Stimulated activated CD4-positive, alpha-beta T cell treated with anti-CD3 and anti-CD28 coated beads, Interleukin-12 subunit alpha, Interleukin-12 subunit beta, amount 100 ng/mL, for 24 hours (primary cell): ENCODE measurements around the gene BCR.

Experiments used
- DNase-seq, 2 experiments: peaks; one replicate each; pipeline ENCODE4 v3.0.0-alpha.2; 2020; ENCODE audit warnings: low read depth in 2 of 2

BCR gene

GRCh38 chr22:23276656-23277582 lies 96.6 kb downstream of the BCR start:
- no peak for DNase-seq

GRCh38 chr22:23277583-23278295 lies 97.4 kb downstream of the BCR start:
- no peak for DNase-seq

DNA sequence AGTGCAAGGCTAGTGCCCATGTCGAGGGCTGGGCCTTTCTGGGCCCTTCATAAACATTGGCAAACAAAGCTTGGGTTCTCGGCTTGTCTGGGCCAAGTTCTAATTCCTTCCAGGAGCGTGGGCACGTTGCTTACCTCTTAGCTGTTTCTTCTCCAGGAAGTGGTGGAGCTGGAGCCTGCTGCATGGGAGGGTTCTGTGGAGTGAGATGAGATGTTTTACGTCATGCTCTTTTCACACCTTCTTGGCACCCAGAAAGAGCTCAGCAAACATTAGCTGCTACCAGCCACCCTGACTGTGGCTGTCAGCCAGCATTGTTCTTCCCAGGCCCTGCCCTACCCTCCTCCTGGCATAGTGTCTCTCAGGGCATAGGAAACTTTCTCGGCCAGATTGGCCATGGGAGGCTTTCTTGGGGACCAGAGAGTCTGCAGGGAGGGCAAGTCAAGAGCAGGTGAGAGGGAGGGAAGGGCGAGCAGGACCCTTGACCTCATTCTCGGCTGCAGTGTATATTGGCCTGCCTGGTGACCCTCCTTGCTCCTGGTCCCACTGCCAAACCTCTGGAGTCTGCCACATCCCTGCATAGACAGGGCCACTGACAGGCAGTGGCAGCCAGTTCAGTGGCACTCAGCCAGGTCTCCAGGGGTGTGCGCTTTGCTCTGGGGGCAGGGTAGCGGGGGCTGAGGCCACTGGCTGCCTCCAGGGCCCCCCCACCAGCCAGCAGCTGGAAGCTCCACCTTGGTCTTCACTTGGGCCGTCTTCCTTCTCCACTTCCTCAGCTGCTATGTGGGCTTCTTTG lies 98.8 kb downstream of the BCR start:
- no peak for DNase-seq

DNA sequence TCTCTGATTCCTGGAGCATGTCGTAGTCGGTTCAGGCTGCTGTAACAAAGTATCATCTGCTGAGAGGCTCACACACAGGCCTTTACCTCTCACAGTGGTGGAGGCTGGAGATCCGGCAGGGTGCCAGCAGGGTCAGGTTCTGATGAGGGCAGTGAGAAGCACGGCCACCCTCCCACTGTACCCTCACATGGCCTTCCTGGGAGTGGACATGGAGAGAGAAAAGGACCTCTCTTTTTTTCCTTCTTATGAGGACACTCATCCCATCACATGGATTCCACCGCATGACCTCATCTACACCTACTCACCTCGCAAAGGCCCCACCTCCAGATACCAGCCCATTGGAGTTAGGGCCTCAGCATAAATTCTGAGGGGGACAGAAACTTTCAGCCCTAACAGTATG lies 99.5 kb downstream of the BCR start:
- DNase-seq: no peak

- no peak for DNase-seq
These were observed 100.2 kb downstream of the BCR start for GRCh38 chr22:23280356-23281052.

DNA sequence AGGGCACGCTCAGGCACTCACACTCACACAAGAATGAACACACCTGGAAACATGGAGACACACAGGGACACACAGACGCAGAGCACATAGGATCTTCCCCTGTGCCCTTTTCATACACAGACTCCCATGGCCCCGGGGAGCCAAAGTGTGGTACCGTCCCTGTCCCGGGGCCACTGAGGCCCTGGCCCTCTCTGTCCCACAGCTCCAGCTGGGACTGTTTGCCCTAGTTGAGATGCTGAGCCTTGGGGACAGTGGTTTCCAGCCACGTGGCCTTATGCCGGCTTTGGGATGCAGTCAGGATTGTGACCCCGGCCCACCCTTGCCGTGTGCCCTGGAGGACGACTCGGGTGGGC lies 100.7 kb downstream of the BCR start:
- DNase-seq: no peak

DNA sequence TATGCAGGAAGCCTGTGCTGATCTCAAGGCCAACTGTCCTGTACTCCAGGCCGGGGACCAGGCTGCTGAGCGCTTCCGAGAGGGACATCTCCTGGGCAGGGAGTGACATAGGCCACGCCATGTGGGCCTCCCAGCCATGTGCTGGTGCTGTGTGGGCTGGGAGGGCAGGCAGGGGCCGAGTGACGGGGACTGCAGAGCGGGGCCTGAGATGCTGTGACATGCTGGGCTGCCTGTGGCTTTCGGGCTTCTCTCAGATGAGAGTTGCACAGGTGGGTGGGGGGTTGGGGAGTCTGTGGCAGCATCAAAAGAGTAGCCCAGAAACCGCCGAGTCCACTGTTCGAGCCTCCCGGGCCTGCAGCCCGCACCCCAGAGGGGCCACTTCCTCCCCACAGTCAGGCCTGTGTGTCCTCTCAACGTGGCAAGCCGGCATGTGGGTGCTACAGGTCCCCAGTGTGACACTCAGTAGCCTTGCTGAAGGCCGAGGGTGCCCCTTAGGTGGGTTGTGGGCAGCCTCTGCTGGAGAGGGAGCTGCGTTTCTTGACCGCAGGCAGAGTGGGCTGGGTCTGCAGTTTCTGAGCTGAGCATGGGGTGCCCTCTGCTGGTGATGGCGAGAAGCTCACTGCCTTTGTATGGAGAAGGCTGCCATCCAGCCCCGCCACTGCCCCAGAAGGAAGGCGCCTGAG lies 101.2 kb downstream of the BCR start:
- peak; percentile 45 to 81 for DNase-seq

GRCh38 chr22:23282089-23282501 lies 101.8 kb downstream of the BCR start:
- no peak for DNase-seq

DNA sequence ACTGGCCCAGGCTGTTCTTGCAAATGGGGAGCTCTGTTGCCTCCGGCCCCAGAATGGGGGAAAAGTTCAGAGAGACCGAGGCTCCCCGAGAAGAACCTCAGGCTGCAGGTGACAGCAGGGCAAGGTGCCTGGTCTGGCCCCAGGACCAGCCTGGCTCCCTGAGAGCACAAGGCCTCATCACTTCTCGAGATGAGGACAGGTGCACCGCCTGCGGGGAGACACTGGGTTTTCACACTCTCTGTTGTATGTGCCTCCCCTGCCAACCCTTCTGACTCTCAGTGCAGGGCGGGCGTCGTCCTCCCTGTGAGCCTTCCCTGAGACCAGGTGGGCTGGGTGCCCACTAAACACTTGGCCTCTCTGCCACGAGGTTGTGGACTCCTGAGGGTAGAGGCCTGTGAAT lies 102.2 kb downstream of the BCR start:
- DNase-seq: no peak

DNA sequence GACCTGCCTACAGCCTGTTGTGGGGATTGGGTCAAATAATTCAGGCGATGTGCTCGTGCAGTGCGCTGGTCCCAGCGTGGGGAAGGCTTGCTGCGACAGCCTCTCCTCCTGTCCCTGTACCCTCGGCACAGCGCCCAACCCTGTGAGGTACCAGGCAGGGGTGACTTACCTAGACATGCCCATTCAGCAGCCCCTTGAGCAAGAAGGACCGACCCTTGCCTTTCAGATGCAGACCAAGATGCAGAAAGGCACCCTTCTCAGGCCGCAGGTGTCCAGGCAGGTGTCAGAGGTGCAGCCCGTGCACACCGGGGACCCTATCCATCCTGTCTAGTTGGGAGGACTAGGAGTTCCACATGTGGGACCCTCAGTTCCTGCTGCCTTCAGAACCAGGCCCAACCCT lies 102.7 kb downstream of the BCR start:
- DNase-seq: no peak

GRCh38 chr22:23283591-23284503 lies 103.5 kb downstream of the BCR start:
- DNase-seq: no peak

DNA sequence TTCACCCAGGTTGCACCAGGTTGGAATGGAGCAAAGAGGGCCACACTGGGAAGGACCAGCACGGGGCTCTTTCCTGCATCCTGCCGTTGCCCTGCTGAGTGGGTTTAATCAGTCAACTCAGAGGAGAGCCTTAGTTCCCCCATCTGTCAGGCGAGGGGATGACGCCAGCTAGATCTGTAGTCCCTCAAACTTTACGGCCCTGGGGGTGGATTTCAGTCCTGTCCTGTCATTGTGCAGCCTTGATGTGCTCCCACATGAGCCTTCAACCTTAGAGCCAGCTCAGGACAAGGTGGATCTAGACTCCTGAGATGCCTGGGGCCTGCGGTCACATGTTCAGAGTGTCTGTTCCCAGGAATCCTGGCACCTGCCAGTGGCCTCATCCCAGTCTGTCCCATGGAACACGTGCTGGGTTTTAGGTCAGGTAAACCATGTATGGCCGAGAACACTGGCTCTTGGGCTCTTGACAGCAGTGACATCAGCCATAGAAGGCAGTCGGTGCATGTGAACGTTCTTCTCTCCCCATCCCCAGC lies 104.3 kb downstream of the BCR start:
- no peak for DNase-seq

DNA sequence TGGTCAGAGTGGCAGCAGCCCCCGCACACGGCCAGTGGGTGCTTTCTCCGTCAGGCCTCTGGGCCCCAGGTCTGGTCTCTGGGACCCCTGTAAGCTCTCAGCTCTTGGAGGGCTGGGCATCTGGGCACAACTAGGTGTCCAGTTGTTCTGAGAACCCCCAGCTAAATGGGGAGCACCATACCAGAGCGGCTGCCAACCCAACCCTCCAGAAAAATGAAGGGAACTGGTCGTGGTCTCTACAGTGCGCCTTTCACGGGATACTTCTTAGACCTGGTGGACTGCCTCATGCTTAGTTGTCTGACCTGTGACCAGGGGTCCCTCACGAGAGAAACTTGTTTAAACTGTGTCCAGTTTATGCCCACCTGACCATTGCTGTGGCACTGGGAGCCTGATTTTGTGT lies 104.9 kb downstream of the BCR start:
- no peak for DNase-seq

GRCh38 chr22:23285734-23286133 lies 105.4 kb downstream of the BCR start:
- DNase-seq: no peak

DNA sequence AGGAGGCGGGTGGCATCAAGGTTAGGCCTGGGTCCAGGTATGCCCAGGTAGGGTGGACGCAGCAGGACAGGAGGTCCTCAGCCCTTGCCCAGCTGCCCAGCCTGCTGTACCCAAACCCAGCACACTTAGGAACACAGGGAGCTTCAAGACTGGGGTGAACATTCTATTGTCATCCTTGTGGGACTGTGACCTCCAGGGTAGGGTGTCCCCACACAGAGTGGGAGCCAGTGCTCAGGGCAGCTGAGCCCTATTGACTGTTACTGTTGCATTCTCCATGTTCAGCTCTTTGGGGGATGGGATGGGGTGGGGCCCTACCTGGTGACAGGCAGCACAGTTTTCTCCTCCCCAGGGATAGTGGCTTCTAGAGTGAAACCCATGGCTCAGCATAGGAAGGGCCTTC lies 106.0 kb downstream of the BCR start:
- no peak for DNase-seq

DNA sequence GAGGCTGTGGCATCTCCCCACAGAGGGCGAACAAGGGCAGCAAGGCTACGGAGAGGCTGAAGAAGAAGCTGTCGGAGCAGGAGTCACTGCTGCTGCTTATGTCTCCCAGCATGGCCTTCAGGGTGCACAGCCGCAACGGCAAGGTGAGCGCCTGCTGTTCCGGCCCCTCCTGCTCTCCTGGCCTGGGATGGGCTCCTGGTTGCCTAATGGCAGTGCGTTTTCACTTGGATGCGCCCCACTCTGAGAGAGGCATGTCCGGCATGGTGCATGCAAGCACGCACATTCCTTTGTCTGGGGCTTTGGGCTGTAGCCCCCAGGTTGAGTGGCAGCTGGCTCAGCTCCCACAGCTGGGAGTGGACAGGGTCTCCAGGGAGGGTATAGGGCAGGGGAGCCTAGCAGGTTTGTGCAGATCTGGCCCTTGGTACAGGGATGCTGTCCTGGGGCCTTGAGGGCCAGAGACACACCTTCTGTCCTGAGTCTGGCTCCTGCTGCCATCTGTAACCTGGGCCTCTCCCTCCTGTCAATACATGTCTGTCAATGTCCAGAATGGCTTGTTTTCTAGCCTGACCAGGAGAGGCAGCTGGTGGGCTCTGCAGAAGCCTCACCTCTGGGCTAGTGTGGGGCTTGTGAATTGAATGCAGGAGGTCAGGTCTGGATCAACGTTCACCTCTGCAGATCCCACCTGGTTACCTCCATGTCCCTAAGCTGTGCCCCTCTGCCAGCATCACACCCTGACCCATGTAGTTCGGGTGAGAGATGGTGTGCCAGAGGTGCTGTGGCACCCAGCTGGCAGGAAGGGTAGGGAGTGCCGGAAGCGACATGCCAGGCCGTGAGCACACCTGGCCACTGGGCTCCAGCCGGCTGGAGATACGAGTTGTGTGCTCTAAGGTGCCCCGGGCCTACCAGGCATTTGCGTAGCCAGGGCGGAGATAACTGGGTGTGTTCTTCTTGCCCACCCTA lies 107.1 kb downstream of the BCR start:
- no peak for DNase-seq

GRCh38 chr22:23288301-23289129 lies 108.2 kb downstream of the BCR start:
- DNase-seq: no peak

DNA sequence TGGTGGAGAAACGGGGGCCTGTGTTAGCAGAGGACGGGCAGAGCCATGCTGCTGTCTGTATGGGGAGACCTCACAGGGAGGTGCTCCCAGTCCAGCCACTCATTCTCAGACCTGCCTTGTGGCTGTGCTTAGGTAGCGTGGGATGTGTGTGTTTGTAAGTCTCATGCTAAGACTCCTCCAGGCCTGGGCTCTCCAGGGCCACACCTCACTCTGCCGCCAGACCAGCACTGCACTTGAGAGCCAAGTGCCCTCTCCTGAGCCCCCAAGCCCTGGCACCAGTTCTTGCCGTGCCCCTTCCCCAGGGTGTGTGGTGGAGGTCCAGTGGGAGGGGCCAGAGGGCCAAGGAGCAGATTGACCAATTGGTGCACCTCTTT lies 108.8 kb downstream of the BCR start:
- no peak for DNase-seq
